RCC 7860 (cell line): Measurements from ENCODE around the gene TRAPPC11.
"Not testable (repeated sequence)": the region's sequence is repeated elsewhere in the genome, so short reads cannot be mapped to it uniquely, and the experiment has no call there.

Experiments used
- DNase-seq: peaks from one replicate; pipeline ENCODE4 v3.0.0-alpha.2; 2015; ENCODE audit warnings: low spot score
- FAIRE-seq: peaks from 2 replicates; lab custom pipeline; 2012; peaks lifted over from hg19 to GRCh38; lab: Jason Lieb, UNC

The TRAPPC11 gene

GRCh38 chr4:183718876-183719275 lies 59.8 kb downstream of the TRAPPC11 start:
- FAIRE-seq (no peak), DNase-seq (no peak)

GRCh38 chr4:183721207-183722081 lies 62.4 kb downstream of the TRAPPC11 start:
- no peak for FAIRE-seq
- DNase-seq = no peak

DNA sequence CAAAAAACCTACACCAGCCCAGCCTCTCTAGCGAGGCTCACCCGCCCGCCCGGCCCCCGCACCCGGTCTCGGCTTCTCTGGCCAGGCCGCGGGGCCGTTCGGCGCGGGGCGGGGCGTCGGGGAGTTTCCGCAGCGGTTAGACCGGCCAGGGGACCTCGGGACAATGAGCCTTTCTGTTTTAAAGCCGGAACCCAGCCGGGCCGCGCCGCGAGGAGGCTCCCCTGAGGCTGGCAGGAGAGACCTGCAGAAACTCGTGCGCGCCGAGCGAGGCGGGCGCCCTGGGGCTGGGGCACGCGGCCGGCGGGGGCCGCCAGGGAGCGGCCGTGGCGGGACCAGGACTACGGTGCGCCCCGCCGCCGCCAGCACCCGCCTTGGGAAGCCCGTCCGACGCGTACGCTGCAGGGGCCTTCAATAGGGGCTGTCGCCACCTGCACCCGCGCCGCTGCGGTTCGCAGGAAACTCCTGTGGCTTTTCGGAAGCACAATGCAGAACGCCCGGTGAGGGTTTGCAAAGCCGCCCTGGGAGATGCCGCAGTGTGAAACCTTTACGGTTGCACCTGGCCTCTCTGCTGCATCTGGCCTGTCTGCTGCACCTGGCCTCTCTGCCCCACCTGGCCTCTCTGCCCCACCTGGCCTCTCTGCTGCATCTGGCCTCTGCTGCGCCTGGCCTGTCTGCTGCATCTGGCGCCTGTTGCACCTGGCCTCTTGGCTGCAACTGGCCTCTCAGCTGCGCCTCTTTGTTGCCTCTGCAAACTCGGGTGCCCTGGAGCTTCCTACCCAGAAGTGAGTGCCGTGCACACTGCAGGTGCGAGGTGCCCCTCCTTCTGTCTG lies 63.9 kb downstream of the TRAPPC11 start:
- DNase-seq (no peak), FAIRE-seq (no peak)

DNA sequence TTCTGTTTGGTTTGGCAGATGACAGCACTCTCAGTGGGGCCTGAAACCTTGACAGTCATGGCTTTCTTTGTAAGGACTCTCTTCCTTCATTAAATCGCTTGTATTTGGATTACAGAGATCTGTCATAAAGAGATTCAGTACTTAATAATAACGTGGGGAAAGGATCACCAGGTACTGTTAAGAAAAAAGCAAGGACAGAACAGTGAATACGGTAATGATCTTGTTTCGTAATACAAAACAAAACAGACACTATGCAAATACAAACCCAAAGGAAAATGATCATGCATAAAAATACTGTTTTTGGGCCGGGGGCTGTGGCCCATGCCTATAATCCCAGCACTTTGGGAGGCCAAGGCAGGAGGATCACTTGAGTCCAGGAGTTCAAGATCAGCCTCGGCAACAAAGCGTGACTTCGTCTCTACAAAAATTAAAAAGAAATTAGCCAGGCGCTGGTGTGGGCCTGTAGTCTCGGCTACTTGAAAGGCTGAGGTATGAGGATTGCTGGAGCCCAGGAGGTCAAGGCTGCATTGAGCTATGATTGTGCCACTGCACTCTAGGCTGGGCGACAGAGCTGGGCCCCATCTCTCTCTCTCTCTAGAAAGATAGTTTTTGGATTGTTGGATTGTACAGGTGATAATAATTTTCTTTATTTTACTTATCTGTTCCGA lies 64.6 kb downstream of the TRAPPC11 start:
- FAIRE-seq (no peak), DNase-seq (no peak)

DNA sequence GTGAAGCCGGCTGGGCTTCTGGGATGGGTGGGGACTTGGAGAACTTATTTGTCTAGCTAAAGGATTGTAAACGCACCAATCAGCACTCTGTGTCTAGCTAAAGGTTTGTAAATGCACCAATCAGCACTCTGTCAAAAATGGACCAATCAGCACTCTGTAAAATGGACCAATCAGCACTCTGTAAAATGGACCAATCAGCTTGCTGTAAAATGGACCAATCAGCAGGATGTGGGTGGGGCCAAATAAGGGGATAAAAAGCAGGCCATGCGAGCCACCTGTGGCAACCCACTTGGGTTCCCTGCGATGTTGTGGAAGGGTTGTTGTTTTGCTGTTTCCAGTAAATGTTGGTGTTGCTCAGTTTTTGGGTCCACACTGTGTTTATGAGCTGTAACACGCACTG lies 66.5 kb downstream of the TRAPPC11 start:
- FAIRE-seq, DNase-seq: not testable (repeated sequence)

GRCh38 chr4:183727482-183727881 lies 68.4 kb downstream of the TRAPPC11 start:
- DNase-seq (no peak), FAIRE-seq (no peak)

DNA sequence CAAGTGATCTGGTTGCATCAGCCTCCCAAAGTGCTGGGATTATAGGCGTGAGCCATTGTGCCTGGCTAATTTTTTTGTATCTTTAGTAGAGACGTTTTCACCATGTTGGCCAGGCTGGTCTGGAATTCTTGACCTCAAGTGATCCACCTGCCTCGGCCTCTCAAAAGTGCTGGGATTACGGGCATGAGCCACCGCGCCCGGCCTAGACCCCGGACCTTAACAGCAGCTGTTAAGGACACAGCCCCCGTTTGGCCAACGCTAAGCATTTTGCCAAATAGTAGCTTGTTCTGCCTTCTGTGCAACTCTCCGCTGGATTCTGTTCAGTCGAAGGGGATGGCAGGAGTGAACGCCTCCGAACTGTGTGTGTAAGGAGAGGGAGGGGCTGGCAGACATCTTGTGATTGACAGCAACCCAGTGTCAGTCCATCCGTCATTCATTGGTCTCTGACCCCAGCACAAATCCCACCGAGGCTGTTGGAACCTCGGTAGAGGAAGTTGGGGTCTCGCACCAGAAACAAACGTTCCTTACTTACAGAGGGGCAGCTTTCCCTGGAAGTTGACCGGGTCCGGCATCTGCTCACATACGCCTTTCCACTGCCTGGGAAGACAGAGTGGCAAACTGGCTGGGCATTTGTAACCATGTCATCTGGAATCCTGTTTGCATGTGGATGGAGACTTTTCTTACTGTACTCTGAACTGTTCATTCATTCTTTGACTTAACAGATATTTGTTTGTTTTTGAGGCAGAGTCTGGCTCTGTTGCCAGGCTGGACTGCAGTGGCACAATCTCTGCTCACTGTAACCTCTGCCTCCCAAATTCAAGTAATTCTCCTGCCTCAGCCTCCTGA lies 69.4 kb downstream of the TRAPPC11 start:
- FAIRE-seq (no peak), DNase-seq (no peak)

DNA sequence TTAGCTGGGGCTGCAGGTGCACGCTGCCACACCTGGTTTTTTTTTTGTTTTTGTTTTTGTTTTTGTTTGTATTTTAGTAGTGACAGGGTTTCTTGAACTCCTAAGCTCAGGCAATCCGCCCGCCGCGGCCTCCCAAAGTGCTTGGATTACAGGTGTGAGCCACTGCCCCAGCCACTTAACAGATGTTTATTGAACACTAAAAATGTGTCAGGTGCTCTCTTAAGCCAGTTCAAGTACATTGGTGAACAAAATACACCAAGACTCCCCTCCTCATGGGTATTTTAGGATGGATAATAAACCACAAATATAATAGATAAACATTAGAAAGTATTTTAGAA lies 69.9 kb downstream of the TRAPPC11 start:
- DNase-seq (no peak), FAIRE-seq (no peak)

- DNase-seq = peak; percentile 41
- no peak for FAIRE-seq
These were observed 70.6 kb downstream of the TRAPPC11 start for GRCh38 chr4:183729430-183730328.

DNA sequence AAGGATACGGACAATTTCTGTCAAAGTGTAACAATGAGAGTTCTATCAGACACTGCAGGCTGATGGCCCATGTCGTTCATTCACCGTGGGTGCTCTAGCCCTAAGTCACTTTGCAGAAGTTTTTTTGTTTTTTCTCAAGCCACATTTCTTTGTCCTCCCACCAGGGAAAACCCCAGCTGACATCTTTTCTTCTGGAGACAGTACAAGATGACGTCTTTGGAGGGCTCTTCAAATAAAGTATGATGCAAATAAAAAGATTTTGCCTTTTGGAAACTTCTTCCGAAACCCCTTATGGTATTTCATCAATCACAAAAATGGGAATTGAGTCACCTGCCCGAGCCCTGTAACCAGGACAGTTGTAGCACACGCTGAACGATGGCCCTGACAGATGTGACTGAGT lies 73.2 kb downstream of the TRAPPC11 start:
- FAIRE-seq = no peak

GRCh38 chr4:183733181-183733580 lies 74.1 kb downstream of the TRAPPC11 start:
- no peak for FAIRE-seq
- no peak for DNase-seq

More for the DNA sequence above, 73.2 kb downstream of the TRAPPC11 start:
- no peak for DNase-seq

- no peak for FAIRE-seq
- no peak for DNase-seq
These were observed 79.1 kb downstream of the TRAPPC11 start for GRCh38 chr4:183738081-183738673.

DNA sequence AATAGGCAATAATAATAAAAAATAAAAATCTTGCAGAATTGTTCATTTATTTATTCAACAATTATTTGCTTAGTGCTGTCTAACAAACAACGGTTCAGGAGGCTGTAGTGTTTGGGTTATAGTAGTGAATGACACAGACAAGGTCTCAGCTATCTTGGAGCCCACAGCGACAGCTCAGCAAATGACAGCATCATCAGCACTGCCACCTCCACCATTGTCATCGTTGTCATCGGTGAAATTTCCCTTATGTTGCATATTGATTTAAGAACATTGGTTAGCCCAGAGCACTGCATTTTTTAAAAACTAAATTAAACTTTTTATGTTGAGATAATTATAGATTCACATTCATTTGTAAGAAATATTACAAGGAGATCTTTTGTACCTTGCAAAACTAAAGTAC lies 79.9 kb downstream of the TRAPPC11 start:
- FAIRE-seq (no peak), DNase-seq (no peak)

DNA sequence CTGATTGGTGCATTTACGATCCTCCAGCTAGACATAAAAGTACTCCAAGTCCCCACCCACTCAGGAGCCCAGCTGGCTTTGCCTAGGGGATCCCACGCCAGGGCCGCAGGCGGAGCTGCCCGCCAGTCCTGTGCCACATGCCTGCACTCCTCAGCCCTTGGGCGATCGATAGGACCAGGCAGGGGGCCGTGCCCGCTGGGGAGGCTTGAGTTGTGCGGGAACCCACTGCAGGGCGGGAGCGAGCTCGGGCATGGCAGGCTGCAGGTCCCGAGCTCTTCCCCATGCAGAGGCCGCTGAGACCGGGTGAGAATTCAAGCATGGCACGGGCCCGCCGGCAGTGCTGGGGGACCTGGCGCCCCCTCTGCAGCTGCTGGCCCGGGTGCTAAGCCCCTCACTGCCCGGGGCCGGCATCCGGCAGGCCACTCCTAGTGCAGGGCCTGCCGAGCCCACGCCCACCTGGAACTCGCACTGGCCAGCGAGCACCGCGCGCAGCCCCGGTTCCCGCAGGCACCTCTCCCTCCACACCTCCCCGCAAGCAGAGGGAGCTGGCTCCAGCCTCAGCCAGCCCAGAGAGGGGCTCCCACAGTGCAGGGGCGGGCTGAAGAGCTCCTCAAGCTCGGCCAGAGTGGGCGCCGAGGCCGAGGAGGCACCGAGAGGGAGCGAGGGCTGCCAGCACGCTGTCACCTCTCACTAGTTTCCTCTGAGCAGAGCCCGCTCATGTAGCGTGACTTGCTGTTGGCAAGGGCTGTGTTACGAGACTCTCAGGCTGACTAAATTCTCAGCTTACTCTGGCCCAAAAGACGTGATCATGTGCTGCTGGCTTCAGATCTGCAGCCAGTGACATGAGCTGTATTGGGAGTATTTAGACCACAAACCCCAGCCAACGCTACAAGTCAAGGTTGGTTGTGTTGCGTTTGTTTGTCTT lies 87.5 kb downstream of the TRAPPC11 start:
- FAIRE-seq (no peak), DNase-seq (no peak)

- DNase-seq = no peak
- no peak for FAIRE-seq
These were observed 88.3 kb downstream of the TRAPPC11 start for GRCh38 chr4:183747380-183747779.

DNA sequence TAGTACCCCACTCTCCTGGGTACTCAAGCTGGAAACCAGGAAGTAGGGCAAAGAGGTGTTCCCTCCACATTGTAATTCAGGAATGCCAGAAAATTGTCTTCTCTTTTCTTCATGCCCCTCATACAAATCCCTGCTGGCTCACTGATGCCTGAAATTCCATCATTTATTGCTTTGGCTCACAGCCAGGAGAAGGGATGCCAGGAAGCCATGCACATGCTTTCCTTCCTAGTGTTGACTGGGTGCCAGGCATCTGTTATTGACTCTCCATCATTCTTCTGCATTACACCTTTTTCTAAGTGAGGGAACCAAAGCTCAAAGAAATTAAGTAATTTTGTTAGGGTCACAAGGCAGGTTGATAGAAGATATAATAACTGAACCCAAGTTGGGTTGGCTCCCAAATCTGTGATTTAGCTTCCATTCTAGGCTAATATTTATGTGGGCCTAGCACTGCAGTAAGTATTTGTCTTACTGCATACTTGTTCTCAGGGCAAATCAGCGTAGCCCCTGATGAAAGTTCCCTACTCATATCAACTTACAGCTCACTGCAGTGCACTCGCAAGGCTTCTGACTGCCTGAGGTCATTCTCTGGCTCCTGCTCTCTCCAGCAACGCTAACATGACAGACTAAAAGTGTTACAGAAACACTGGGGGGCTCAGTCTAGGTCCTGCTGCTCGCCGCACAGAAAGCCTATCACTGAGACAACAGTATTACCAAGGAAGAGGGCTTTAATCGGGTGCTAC lies 89.0 kb downstream of the TRAPPC11 start:
- no peak for FAIRE-seq
- DNase-seq = no peak

DNA sequence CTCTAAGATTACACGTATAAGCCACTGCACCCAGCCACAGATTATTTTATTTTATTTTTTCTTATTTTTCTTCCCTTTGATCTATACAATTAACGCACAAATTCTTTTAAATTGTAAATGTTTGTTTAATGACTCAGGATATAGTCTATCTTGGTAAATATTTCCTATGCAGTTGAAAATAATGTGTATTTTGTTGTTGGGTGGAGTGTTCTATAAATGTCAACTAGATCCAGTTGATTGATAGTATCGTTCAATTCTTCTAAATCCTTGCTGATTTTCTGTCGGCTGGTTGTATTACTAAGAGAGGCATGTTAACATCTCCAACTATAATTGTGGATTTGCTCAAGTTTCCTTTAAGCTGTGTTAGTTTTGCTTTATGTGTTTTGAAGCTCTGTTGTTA lies 92.0 kb downstream of the TRAPPC11 start:
- no peak for FAIRE-seq
- no peak for DNase-seq
